SU-DHL-6 (cell line): ENCODE data around the gene GFRAL.

ENCODE experiments used
- H2AFZ ChIP-seq: fragments of 200-600 bp; sonication (generic); 2 replicates; pipeline ENCODE4 v1.6.1; 2014; ENCODE audit warnings: low read depth, mild to moderate bottlenecking, moderate library complexity, mixed read lengths, antibody characterized with exemption, low read length; ENCODE audit not compliant: severe bottlenecking
- H3F3A ChIP-seq: fragments of 200-600 bp; shearing (Covaris generic); 2 replicates; pipeline ENCODE4 v1.6.0; 2016; ENCODE audit warnings: antibody characterized with exemption, mild to moderate bottlenecking; ENCODE audit not compliant: insufficient read depth
- H3K27ac ChIP-seq: fragments of 200-600 bp; sonication (generic); 2 replicates; pipeline ENCODE4 v1.5.1; 2016; ENCODE audit warnings: low read depth, mild to moderate bottlenecking, low read length, moderate library complexity, mixed read lengths
- H3K27me3 ChIP-seq: fragments of 200-600 bp; sonication (generic), shearing (Covaris generic); 2 replicates; pipeline ENCODE4 v1.6.0; 2014; ENCODE audit warnings: mild to moderate bottlenecking, low read length
- H3K36me3 ChIP-seq: fragments of 200-600 bp; sonication (generic); 2 replicates; pipeline ENCODE4 v1.6.1; 2014; ENCODE audit warnings: mild to moderate bottlenecking, low read length, mixed read lengths
- H3K4me2 ChIP-seq: fragments of 300-600, 200-600 bp; shearing (Covaris generic), sonication (generic); 2 replicates; pipeline ENCODE4 v1.6.0; 2014; ENCODE audit warnings: low read length, low read depth, mild to moderate bottlenecking; ENCODE audit not compliant: poor library complexity, severe bottlenecking
- H3K4me3 ChIP-seq: fragments of 200-600 bp; sonication (generic); 2 replicates; pipeline ENCODE4 v1.5.1; 2014; ENCODE audit warnings: antibody characterized with exemption, low read length, mild to moderate bottlenecking, mixed read lengths; ENCODE audit not compliant: insufficient read depth, poor library complexity, severe bottlenecking
- H3K79me2 ChIP-seq: fragments of 200-600 bp; sonication (generic); 2 replicates; pipeline ENCODE4 v1.6.1; 2014; ENCODE audit warnings: mild to moderate bottlenecking, low read length, moderate library complexity; ENCODE audit not compliant: insufficient read depth
- H3K9ac ChIP-seq: fragments of 200-600 bp; sonication (generic); 2 replicates; pipeline ENCODE4 v1.7.0; 2014; ENCODE audit warnings: mild to moderate bottlenecking, low read length
- H3K9me2 ChIP-seq: fragments of 200-600 bp; sonication (generic); replicated peaks from 2 replicates; pipeline ENCODE4 v1.6.1; 2014; ENCODE audit warnings: low read length; ENCODE audit not compliant: insufficient read depth
- H3K9me3 ChIP-seq: fragments of 200-600 bp; sonication (generic); 2 replicates; pipeline ENCODE4 v1.6.1; 2014; ENCODE audit warnings: low read length, mixed read lengths; ENCODE audit not compliant: insufficient read depth
- H4K20me1 ChIP-seq: fragments of 200-600 bp; sonication (generic); 2 replicates; pipeline ENCODE4 v1.6.1; 2014; ENCODE audit warnings: low read depth, mild to moderate bottlenecking, antibody characterized with exemption, low read length, moderate library complexity, mixed read lengths
- CTCF ChIP-seq: fragments of 200-600 bp; sonication (generic); IDR thresholded peaks from one replicate; pipeline ENCODE4 v1.5.1; 2017; ENCODE audit warnings: antibody characterized with exemption, mild to moderate bottlenecking, low read length, moderate library complexity; ENCODE audit not compliant: insufficient read depth, poor library complexity, severe bottlenecking
- EZH2phosphoT487 ChIP-seq: fragments of 200-600 bp; sonication (generic), shearing (Covaris generic); conservative IDR thresholded peaks from 2 replicates; pipeline ENCODE4 v1.6.1; 2018; ENCODE audit warnings: mild to moderate bottlenecking, antibody characterized with exemption, low read length, moderate library complexity, mixed read lengths

Gene GFRAL

GRCh38 chr6:55320696-55321086, 6.6 kb upstream of the GFRAL start:
- Histone ChIP-seq H3K36me3 (no peaks in the 10 kb centered on the region; the same call in 1 of the 2 replicates), H3K4me2 (no peak overlapping the region), H3K27me3 (no peaks in the 10 kb centered on the region), H3K79me2 (no peaks in the 10 kb centered on the region), H4K20me1 (no peaks in the 10 kb centered on the region), H3K4me3 (no peak overlapping the region), H3K9me3 (no peaks in the 10 kb centered on the region), H3K9me2 (no peaks in the 10 kb centered on the region), H3K27ac (no peak overlapping the region), H3K9ac (no peak overlapping the region), H2AFZ (no peak overlapping the region), H3F3A (no peaks in the 10 kb centered on the region)
- TF ChIP-seq EZH2phosphoT487 = no peak
- TF ChIP-seq CTCF = no peak

- Histone ChIP-seq H3K4me3 (no peak overlapping the region), H3K9ac (no peak overlapping the region), H4K20me1 (no peaks in the 10 kb centered on the region), H2AFZ (no peak overlapping the region), H3K27me3 (no peaks in the 10 kb centered on the region), H3K9me2 (no peaks in the 10 kb centered on the region), H3K4me2 (no peak overlapping the region), H3K9me3 (no peaks in the 10 kb centered on the region), H3K27ac (no peak overlapping the region), H3K79me2 (no peaks in the 10 kb centered on the region), H3K36me3 (no peaks in the 10 kb centered on the region), H3F3A (no peaks in the 10 kb centered on the region)
- no peak for TF ChIP-seq EZH2phosphoT487
- TF ChIP-seq CTCF = no peak
Measured at GRCh38 chr6:55377150-55377549, 49.9 kb downstream of the GFRAL start.

- no peaks in the 10 kb centered on the region for H3F3A ChIP-seq
- no peak overlapping the region for H2AFZ ChIP-seq
- no peaks in the 10 kb centered on the region for H3K27me3 ChIP-seq
- no peak overlapping the region for H3K4me2 ChIP-seq
- H3K36me3 ChIP-seq = no peaks in the 10 kb centered on the region
- no peak overlapping the region for H3K27ac ChIP-seq
- TF ChIP-seq CTCF = no peak
- no peak for TF ChIP-seq EZH2phosphoT487
- no peaks in the 10 kb centered on the region for H3K79me2 ChIP-seq
- no peaks in the 10 kb centered on the region for H3K9me2 ChIP-seq
- H3K9ac ChIP-seq = no peak overlapping the region
- no peaks in the 10 kb centered on the region for H3K9me3 ChIP-seq
- no peaks in the 10 kb centered on the region for H4K20me1 ChIP-seq
- no peak overlapping the region for H3K4me3 ChIP-seq
Measured at GRCh38 chr6:55379471-55379870, 52.2 kb downstream of the GFRAL start.

- Histone ChIP-seq H3F3A (no peaks in the 10 kb centered on the region), H4K20me1 (no peaks in the 10 kb centered on the region), H3K36me3 (no peaks in the 10 kb centered on the region), H3K9me2 (no peaks in the 10 kb centered on the region), H3K4me3 (no peak overlapping the region), H3K9ac (no peak overlapping the region), H3K27me3 (no peaks in the 10 kb centered on the region), H3K79me2 (no peaks in the 10 kb centered on the region), H3K4me2 (no peak overlapping the region), H2AFZ (no peak overlapping the region), H3K27ac (no peak overlapping the region), H3K9me3 (no peaks in the 10 kb centered on the region)
- TF ChIP-seq EZH2phosphoT487 = no peak
- no peak for TF ChIP-seq CTCF
Measured at GRCh38 chr6:55379895-55380294, 52.6 kb downstream of the GFRAL start.
